Measurements from ENCODE around the gene RPS15.

The RPS15 gene

GRCh38 chr19:1420590-1420989 lies 17.6 kb upstream of the RPS15 start:
- DNase-seq = no peak

DNA sequence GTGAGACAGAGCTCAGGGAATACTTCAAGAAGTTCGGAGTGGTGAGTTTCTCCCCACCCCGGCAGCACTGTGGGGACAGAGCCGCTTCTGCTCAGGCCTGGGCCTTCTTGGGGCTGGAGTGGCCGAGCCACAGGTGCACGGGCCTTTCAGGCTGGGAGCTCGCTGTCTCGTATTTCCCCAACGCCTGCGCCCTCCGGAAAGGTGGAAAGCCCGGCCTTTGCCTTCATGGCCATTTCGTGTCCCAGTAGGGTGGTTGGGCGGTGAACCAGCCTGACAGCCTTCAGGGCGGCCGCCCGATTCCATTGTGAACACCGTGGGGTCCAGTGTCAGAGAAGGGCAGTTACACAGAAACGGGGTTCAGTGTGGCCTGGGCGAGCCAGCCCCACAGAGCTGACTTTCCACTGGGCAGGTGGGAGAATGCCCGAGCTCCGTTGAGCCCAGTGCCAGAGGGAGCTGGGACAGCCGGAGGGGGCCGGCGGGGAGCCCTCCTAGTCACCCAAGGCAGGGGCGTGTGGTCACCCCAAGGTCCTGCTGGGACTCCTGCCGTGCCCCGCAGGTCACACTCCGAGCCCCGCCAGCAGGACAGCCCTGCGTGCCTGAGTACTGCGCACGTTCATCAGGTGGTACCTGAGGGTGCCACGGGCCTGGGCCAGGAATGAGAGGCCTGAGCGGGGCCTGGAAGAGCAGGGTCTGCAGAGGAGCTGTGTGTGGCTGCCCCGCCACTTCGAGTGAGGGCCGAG lies 16.8 kb upstream of the RPS15 start:
- DNase-seq = no peak

- no peak for DNase-seq
Observed at GRCh38 chr19:1421958-1422305, 16.3 kb upstream of the RPS15 start.

DNA sequence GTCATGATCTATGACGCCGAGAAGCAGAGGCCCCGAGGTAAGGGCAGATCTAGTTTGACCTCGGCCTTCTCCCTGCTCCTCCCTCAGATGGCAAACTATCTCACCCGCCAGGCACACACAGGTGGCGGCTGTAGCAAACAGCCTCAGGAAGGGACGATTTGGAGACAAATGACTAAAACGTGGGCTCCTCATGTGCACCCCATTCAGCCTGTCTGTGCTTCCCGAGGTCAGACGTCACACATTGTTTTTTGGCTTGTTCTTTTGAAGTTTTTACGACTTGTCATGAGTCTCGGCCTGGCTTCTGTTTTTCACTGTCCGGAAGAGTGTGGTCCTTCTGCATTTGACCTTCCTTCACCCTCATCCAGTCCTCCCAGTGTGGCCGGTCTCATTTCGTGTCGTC lies 15.8 kb upstream of the RPS15 start:
- no peak for DNase-seq

DNA sequence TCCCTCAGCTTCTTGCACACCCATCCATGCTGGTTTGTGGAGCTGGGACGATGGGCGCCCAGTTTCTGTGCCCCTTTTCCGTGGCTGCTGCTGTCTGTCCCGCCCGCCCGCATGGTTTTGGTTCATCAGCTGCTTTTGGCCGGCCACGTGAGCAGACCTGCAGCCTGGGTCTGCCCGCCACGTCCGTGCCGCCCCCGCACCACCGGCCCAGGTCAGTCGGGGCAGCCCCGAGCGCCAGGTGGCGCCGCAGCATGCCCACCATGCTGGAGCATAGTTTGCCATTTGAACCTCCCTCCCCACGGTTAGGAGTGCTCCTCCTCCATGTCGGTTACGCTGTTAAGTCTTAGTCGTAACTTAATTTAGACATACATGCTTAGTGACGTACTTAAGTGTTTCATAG lies 15.3 kb upstream of the RPS15 start:
- DNase-seq = no peak

- DNase-seq = no peak
Observed at GRCh38 chr19:1423436-1424191, 14.6 kb upstream of the RPS15 start.

GRCh38 chr19:1424192-1424955 lies 13.8 kb upstream of the RPS15 start:
- DNase-seq = no peak

DNA sequence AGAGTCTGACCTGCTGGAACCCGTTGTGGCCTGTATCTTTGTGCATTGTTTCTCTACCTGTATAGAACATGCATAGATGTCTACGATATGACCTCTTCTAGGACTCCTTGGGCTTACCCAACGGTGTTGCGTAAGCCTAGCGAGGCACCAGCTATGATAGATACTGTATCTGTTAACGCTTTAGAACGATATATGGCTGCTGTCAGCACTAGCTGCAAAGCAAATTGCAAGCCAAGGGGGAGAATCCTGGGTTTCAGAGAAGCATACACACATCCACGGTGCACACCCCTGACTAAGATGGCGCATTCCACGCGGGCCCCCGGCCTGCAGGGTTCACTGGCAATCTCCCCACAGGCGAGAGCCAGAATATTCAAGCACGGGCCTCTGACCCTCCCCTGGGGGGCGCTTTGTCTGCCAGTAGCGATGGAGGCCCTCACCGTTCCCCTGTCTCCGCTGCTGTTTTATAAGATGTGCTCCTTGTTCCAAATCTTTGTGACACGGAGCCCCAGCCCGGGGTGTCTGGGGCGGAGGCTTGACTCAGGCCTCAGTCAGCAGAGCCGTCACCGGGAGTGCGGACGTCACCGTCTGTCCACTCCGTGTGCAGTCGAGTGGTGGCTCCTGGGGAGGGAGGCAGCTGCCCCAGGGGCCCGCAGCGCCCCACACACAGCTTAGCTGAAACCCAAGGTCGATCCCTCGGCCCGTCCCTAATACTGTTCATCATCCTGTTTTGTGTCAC lies 12.9 kb upstream of the RPS15 start:
- DNase-seq = no peak

DNA sequence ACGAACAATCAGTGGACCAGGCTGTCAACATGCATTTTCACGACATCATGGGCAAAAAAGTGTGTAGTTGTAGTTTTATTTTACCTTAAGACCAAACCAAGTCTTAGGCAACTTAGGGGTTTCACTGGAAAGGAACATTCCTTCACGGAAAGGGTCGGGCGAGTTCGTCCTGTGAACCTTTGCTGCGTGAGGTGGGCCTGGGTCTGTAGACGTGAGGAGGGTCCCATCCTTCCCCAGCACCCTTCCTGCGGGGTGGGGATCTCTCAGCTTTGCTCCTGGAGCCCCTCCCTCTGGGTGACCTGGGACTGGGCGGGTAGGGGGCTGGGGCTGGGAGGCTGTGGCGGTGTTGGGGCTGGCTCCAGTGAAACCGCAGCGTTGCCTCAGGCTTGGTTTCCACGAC lies 12.3 kb upstream of the RPS15 start:
- DNase-seq = no peak

DNA sequence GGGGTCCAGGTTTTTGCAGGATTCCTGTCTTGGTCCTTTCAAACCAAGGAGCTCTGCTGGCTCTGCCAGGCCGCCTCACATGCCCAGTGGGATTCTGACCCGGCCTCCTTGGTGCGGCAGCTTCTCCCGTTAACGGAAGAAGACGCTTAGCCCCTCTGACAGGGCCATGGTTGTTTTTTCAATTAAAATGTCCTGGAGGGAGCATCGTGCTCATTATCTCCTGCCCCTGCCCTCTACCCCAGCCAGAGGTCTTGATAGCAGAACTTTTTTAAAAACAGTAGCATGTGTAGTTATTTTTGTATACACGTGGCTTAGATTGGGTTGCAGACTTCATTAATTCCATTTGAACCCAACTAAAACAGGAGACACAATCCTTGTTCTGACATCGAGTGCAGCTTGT lies 11.5 kb upstream of the RPS15 start:
- no peak for DNase-seq

DNA sequence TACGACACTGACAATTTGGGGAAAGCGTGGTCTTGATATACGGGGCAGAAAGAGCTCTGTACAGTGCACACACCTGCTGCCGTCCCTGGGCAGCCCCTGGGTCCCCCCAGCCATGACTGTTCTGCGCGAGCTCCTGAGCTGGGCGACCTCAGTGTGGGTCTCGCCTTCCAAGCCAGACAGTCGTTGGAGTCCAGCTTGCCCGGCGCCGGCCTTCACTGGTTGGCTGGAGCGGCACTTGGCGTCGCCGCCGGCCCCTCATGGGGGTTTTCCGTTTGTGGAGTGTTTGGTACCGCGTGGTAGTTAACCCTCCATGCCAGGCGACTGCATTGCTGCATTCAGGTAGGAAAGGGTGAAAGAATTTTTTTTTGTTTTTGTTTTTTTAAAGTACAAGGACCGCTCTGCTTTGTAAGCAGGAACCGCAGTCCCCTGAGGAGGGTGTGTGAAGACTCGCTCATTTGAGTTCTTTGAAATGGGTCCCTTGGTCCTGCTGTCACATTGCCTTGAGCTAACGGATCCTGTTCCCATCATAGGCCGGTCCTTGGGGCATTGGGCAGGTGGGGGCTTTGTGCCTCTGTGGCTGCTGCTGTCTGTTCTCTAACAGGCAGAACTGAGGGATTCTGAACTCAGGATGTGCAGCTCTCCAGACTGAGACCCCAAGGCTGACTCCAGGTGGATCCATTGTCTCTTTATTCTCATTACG lies 10.8 kb upstream of the RPS15 start:
- no peak for DNase-seq

DNA sequence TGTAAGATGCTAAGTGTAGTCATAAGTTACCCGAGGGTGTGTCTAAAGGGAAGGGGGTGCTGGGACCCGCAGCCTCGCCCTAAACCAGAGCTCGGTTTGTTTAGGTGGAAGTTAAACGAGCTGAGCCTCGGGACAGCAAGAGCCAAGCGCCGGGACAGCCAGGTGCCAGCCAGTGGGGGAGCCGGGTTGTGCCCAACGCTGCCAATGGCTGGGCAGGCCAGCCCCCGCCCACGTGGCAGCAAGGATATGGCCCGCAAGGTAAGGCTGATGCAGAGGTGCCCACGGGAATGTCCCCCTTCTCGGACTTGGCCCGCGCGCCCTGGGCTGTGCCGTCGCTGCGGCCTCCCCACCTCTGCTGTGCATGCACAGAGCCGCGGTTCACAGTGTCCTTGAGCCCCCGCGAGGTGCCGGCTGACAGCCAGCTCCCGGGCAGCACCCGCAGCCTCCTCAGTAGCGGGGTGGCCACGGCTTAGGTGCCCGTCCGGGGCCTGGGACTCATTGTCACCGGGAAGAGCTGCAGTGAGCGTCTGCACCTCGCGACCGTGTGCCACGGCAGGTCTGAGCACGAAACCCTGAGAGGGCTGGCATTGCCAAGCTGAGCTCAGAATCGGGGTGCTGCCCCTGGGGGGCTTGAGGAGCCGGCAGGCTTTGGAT lies 9.3 kb upstream of the RPS15 start:
- DNase-seq = no peak

DNA sequence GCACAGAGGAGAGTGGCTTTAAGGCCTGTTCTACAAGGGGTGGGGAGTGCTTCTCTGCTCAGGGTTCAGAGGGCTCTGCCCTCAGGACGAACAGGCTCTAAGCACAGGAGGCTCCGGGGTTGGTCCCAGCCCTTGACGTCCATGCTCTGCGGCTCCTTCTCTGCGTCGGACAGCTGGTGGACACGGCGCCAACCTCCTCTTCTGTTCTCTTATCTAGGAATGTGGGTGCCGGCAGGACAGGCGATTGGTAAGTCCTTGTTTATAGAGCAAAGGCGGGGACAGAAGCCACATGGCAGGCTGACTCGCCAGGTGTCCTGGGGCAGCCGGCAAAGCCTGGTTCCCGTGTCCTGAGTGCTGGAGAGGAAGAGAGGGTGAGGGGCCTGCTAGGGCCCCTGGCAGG lies 8.4 kb upstream of the RPS15 start:
- DNase-seq = no peak

DNA sequence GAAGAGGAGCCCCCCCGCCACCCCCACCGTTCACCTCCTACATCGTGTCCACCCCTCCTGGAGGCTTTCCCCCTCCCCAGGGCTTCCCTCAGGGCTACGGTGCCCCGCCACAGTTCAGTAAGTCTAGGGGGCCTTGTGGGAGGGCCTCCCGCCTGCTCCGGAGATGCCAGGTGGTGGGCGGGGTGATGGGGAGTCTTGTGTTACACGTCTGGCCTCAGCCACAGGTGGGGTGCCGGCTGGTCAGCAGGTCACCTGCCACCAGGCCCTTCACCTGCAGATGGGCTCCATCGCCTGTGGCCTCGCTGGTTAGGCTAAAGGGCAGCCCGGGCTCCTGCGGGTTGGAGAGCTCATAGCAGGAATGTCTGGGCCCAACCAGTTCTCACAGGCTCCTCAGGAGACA lies 8.0 kb upstream of the RPS15 start:
- DNase-seq = no peak

GRCh38 chr19:1431759-1432506 lies 6.3 kb upstream of the RPS15 start:
- DNase-seq = no peak

- DNase-seq = no peak
Observed at GRCh38 chr19:1432507-1432887, 5.7 kb upstream of the RPS15 start.

DNA sequence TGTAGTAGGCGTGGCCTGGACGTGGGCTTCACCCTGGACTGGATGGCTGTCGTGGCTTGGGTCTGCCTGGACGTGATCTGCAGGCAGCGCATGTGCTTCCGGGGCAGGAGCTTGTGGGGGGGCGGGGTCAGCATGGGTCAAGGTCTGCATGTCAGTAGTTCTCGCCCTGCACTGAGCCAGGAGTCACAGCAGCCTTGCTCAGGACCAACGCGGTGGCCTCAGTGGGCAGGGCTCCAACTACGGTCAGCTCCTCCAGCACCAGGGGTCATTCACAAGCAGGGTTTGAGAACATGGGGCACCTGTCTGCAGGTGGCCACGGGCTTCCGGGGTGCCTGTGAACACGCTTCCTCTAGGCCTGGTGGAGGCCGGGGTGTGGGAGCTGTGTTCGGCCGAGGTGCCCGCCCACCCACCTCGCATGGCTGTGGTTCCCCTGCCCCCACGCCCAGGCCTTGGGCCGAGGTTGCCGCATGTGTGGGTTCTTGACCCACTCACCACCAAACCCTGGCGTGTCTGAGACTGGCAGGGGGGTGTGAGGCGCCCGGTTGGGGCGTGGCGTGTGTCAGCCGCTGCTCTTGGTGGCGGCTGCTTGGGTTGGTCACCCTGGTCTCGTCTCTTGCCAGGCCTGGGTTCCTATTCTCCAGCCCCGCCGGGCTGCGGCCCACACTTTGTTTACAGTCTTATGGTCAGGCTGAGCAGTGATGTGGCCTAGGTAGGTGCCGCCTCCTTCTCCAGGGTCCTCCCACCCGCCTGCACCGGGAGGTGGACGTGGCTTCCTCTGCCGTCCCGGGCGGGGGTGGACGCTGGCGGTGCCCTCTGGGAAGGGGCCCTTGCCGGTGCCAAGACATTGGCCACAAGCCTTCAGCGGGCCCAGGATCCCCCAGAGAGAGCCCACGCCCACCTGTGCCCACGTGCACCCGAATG lies 4.8 kb upstream of the RPS15 start:
- no peak for DNase-seq

- no peak for DNase-seq
Observed at GRCh38 chr19:1434040-1434366, 4.2 kb upstream of the RPS15 start.

DNA sequence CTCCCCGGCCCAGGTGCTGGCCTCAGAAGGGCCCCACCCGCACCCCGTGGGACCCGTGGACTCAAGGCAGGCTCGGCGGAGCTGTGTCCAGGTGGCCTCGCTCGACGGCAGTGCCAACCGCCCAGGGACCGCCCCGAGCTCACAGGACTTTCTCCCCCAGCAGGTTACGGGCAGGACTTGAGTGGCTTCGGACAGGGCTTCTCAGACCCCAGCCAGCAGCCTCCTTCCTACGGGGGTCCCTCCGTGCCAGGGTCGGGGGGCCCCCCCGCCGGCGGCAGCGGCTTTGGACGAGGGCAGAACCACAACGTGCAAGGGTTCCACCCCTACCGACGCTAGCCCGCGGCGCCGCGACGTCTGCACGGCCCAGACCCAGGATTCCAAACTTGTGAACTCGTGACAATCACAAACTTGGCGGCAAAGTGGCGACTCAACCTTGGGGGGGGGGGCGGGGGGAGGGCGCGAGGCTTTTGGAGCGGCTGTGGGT lies 3.6 kb upstream of the RPS15 start:
- no peak for DNase-seq

DNA sequence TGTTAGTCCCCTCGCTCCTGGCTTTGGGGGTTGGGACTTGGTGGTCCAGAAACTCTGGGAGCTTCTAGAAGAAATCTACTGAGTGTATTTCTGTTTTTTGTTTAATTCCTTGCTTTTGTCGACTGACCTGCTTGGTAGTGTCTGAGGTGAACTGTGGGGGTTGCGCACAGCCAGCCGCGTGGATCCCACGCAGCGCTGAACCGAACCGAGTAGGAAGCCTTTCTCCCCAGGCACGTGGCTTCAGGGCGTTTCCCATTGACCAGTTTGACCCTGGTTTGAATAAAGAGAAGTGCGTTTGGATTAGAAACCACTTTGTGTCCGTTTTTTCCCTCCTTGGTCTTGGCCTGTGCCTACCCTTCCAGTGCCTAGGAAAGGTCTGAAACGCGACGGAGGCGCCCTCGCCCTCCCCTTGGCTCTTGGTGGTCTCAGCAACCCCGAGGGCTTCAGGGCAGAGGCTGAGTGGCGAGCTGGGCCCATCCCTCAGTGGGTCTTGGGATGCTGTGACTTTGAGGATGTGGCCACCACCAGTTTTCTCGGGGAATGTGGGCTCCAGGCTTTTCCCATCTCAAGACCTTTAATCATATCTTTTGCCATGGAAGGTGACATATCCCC lies 2.7 kb upstream of the RPS15 start:
- DNase-seq = no peak
